NCI-H2107 treated with DMSO at 0.1 percent for 48 hours (cell line): Measurements from ENCODE around the gene GLI3.

Source experiments
- DNase-seq: peaks from one replicate; lab custom pipeline; 2025; ENCODE audit not compliant: unreplicated experiment; lab: John Stamatoyannopoulos, UW

The GLI3 gene

GRCh38 chr7:42236266-42236975, 588 bp downstream of the GLI3 start:
- no peak for DNase-seq

- DNase-seq: no peak
Measured at GRCh38 chr7:42235741-42236161, 1.3 kb downstream of the GLI3 start.

- no peak for DNase-seq
Measured at GRCh38 chr7:42234736-42235135, 2.3 kb downstream of the GLI3 start.

- DNase-seq: no peak
Measured at GRCh38 chr7:42233695-42234331, 3.2 kb downstream of the GLI3 start.

- no peak for DNase-seq
Measured at GRCh38 chr7:42233171-42233570, 3.8 kb downstream of the GLI3 start.

- DNase-seq: no peak
Measured at GRCh38 chr7:42232275-42232674, 4.7 kb downstream of the GLI3 start.

- no peak for DNase-seq
Measured at GRCh38 chr7:42231043-42231787, 5.8 kb downstream of the GLI3 start.

- DNase-seq: no peak
Measured at GRCh38 chr7:42227936-42228591, 8.9 kb downstream of the GLI3 start.

GRCh38 chr7:42227541-42227935, 9.5 kb downstream of the GLI3 start:
- DNase-seq: no peak

- DNase-seq: no peak
Measured at GRCh38 chr7:42227021-42227420, 10.0 kb downstream of the GLI3 start.

- DNase-seq: no peak
Measured at GRCh38 chr7:42226354-42226941, 10.6 kb downstream of the GLI3 start.

GRCh38 chr7:42224391-42225003, 12.5 kb downstream of the GLI3 start:
- DNase-seq: no peak

- DNase-seq: no peak
Measured at GRCh38 chr7:42222891-42223290, 14.1 kb downstream of the GLI3 start.

- no peak for DNase-seq
Measured at GRCh38 chr7:42222125-42222524, 14.9 kb downstream of the GLI3 start.

- DNase-seq: no peak
Measured at GRCh38 chr7:42221304-42221703, 15.7 kb downstream of the GLI3 start.

GRCh38 chr7:42219447-42219846, 17.6 kb downstream of the GLI3 start:
- no peak for DNase-seq

GRCh38 chr7:42218248-42218647, 18.8 kb downstream of the GLI3 start:
- DNase-seq: no peak

GRCh38 chr7:42217548-42217947, 19.5 kb downstream of the GLI3 start:
- no peak for DNase-seq

GRCh38 chr7:42217053-42217452, 20.0 kb downstream of the GLI3 start:
- no peak for DNase-seq

- DNase-seq: no peak
Measured at GRCh38 chr7:42214060-42214679, 22.8 kb downstream of the GLI3 start.
